GM12864 (cell line): Measurements from ENCODE around the gene SLC38A3.
A peak's percentile ranks its signal among the peaks of the same experiment; 100 is the strongest.

Experiments used
- DNase-seq: peaks from one replicate; pipeline ENCODE4 v3.0.0-alpha.2; 2011; ENCODE audit warnings: low read depth
- H3K4me3 ChIP-seq: 2 replicates; pipeline ENCODE4 v1.5.1; 2011; ENCODE audit warnings: mild to moderate bottlenecking, low read depth, low read length, control low read depth
- TF ChIP-seq, protein P1 (sequence below): IDR thresholded peaks from 2 replicates; pipeline ENCODE4 v1.5.1; 2011; ENCODE audit warnings: low read depth, mild to moderate bottlenecking, moderate library complexity, low read length, control low read depth, inconsistent platforms; ENCODE audit errors: missing control alignments

SLC38A3 gene

DNA sequence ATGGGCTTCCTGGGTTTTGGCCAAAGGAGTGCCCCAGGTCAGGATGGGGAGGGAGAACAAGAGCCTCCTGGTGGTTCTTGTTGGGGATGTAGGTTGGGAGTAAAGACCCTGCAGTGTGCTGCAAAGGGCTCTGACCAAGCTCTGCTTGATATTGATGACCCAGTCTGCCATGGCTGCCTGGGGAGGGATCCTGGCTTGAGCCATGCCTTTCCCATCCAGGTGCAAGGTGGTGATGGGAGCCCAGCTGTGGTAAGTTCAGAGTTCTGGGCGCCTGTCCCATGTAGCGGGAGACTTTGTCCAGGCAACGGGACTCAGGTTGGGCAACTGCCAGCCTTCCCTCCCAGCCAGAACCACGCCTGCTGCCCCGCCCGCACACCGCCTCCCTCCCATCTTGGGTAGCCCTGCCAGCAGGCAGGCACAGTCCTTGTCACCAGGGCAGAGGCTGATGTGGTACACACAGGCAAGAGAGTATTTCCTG lies 33.5 kb downstream of the SLC38A3 start:
- no peak for DNase-seq
- H3K4me3 ChIP-seq = peak overlapping the region; percentile 94
- TF ChIP-seq, protein P1, sequence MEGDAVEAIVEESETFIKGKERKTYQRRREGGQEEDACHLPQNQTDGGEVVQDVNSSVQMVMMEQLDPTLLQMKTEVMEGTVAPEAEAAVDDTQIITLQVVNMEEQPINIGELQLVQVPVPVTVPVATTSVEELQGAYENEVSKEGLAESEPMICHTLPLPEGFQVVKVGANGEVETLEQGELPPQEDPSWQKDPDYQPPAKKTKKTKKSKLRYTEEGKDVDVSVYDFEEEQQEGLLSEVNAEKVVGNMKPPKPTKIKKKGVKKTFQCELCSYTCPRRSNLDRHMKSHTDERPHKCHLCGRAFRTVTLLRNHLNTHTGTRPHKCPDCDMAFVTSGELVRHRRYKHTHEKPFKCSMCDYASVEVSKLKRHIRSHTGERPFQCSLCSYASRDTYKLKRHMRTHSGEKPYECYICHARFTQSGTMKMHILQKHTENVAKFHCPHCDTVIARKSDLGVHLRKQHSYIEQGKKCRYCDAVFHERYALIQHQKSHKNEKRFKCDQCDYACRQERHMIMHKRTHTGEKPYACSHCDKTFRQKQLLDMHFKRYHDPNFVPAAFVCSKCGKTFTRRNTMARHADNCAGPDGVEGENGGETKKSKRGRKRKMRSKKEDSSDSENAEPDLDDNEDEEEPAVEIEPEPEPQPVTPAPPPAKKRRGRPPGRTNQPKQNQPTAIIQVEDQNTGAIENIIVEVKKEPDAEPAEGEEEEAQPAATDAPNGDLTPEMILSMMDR = no peak

DNA sequence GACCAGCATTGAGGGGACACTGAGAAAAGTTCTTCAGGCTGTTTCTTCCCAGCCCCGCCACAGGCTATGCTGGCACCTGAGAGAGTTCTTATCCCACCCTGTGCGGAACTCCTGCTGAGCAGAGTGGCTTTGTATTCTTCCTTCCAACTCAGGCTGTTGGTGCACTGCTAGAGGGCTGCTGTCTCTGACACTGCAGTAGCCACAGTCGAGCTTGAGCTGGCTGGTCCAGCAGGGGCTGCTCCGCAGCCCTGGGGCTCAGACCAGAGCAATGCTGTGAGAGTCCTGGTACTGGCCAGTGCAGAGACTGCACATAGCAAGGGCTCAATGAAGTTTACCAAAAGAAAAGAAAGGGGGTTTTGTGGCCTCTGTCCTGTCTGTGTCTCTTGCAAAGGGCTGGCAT lies 34.6 kb downstream of the SLC38A3 start:
- TF ChIP-seq, protein P1 = no peak
- no peak for DNase-seq
- H3K4me3 ChIP-seq = no peak overlapping the region

DNA sequence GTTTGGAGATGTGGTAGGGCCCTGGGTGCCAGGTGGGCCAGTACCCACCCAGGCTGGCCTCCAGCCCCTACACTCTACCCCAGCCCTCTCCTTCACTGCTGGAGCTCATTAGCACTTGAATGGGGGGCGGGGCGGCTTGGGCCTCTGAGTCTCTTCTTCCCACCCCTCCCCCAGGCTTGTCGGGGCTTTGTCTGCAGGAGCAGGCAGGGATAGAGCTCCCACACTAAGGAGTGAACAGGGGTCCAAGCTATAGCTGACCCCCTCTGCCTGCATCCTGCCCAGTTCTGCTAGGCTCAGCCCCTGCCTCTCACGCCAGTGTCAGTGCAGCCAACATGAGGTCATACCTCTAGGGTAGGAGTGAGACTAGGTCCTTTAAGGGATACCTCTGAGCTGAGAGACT lies 36.1 kb downstream of the SLC38A3 start:
- DNase-seq = no peak
- H3K4me3 ChIP-seq = no peak overlapping the region
- TF ChIP-seq, protein P1 = no peak

DNA sequence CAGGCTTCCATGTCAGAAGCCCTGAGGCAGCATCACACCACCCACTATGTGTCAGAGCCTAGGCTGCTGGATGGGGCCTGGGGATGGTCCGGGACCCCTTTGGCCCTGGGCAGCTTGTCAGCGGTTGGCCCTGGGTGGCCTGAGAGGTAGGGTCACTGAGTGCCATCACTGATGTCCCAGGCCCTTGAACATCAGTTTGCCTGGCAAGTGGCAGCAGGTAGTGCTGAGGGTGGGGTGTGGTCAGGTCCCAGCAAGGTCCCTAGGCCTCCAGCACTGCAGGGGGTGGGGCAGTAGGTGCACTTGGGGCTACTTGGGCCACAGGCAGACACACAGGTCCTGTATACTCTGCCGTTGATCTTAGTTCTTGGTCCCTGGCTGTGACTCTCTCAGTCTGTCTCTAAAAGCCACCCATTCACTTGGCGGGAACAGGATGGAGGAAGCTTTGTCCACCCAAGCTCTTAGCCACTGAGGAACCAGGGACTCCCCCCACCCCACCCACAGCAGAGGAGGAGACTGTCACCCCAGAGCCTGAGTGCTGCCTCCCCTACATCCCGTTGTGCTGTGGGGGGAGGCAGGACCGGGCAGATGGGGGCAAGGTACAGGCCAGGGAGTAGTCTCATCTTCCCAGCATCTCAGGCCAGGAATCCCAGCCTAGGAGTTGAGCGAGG lies 36.8 kb downstream of the SLC38A3 start:
- TF ChIP-seq, protein P1 = no peak

DNA sequence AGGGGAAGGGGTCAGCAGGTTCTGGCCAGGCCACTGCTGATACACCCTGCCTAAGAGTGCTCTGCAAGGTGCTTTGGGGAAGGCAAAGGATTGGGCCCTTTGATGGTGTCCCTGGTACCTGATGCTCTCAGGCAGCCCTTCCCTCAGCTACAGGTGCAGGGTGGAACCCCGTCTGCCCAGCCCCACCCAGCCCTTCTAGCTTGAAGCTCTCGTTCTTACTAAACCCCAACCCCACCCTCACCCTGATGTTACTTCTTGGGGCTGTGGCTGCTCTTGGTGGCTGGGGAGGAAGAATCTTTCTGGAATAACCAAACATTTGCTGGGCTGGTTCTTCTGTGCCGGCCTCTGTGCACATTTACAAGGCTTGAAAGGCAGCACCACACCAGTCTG lies 37.3 kb downstream of the SLC38A3 start:
- no peak overlapping the region for H3K4me3 ChIP-seq
- no peak for DNase-seq
- TF ChIP-seq, protein P1 = no peak

More for the DNA sequence above, 36.8 kb downstream of the SLC38A3 start:
- no peak overlapping the region for H3K4me3 ChIP-seq
- no peak for DNase-seq

DNA sequence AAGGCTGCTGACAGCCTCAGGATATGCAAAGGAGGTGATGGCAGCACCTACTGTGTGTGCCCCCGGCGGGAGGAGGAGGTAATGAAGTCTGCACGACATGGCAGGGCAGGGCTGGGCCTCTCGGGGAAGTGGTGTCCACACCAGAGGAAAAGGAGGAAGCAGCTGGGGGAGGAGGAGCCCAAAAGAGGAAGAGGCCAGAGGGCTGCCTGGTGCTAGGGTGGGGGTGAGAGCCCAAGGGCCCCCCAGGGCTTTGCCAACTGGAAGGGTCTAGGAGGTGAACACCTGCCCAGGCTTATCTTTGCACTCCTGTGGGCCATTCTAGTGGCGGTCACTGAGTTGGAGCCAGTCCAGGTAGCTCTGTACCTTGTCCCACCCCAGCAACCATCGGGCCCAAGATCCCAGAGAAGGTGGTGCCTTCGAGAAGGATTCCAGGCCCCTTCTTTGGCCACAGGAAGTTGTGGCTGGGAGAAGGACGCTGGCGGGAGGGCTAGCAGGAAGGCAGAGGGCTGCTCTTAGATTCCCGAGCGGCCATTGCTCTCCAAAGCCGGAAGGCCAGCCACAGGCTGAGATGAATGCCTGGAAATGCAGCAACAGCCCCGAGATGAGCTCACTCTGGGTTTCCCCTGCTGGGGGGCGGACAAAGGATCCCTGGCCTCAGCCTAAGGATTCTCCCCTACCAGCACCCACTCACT lies 37.9 kb downstream of the SLC38A3 start:
- H3K4me3 ChIP-seq = no peak overlapping the region
- TF ChIP-seq, protein P1 = peak; percentile 7
- no peak for DNase-seq
